HEK293 (cell line): ENCODE results near the gene LAD1.

Source experiments
- GLI4 ChIP-seq: fragments of 450-650 bp; formaldehyde crosslinking; IDR thresholded peaks from 2 replicates; pipeline ENCODE4 v1.5.1; 2016; ENCODE audit warnings: missing biosample characterization, missing genetic modification characterization
- MEIS1 ChIP-seq: sonication (generic); formaldehyde crosslinking; IDR thresholded peaks from 2 replicates; pipeline ENCODE4 v1.8.1; 2022; ENCODE audit warnings: missing genetic modification reagents, mild to moderate bottlenecking, borderline replicate concordance
- REPIN1 ChIP-seq: fragments of 450-650 bp; formaldehyde crosslinking; IDR thresholded peaks from 2 replicates; pipeline ENCODE4 v1.5.1; 2017; ENCODE audit warnings: missing biosample characterization, missing genetic modification characterization, low read depth
- ZNF138 ChIP-seq: fragments of 450-650 bp; formaldehyde crosslinking; IDR thresholded peaks from 2 replicates; pipeline ENCODE4 v1.5.1; 2016; ENCODE audit warnings: missing biosample characterization, missing genetic modification characterization, borderline replicate concordance
- ZNF214 ChIP-seq: fragments of 450-650 bp; formaldehyde crosslinking; IDR thresholded peaks from 2 replicates; pipeline ENCODE4 v1.5.1; 2017; ENCODE audit warnings: missing biosample characterization, mild to moderate bottlenecking, missing genetic modification characterization, borderline replicate concordance
- ZNF274 ChIP-seq, 2 experiments: fragments of 200-500 bp in 1 of 2; fragments of 450-650 bp in 1 of 2; sonication (Bioruptor generic) in 1 of 2; formaldehyde crosslinking in 1 of 2; IDR thresholded peaks; 2 replicates each; pipeline versions ENCODE4 v1.5.1 to v1.6.1; 2014 to 2016; ENCODE audit warnings: borderline replicate concordance in 1 of 2, inconsistent platforms in 1 of 2, low read length in 1 of 2, missing biosample characterization in 1 of 2, missing genetic modification characterization in 1 of 2
- ZNF610 ChIP-seq: fragments of 450-650 bp; formaldehyde crosslinking; IDR thresholded peaks from 2 replicates; pipeline ENCODE4 v1.5.1; 2016; ENCODE audit warnings: missing biosample characterization, missing genetic modification characterization, borderline replicate concordance
- TF ChIP-seq, protein P1 (sequence below): fragments of 450-650 bp; formaldehyde crosslinking; IDR thresholded peaks from 2 replicates; pipeline ENCODE4 v1.5.1; 2016; ENCODE audit warnings: missing biosample characterization, missing genetic modification characterization, low read depth
- TF ChIP-seq, protein P2 (sequence below): fragments of 450-650 bp; formaldehyde crosslinking; IDR thresholded peaks from 2 replicates; pipeline ENCODE4 v1.5.1; 2016; ENCODE audit warnings: missing biosample characterization, missing genetic modification characterization
- TF ChIP-seq, protein P3 (sequence below): fragments of 450-650 bp; formaldehyde crosslinking; IDR thresholded peaks from 2 replicates; pipeline ENCODE4 v1.5.1; 2016; ENCODE audit warnings: missing biosample characterization, missing genetic modification characterization

DNA sequence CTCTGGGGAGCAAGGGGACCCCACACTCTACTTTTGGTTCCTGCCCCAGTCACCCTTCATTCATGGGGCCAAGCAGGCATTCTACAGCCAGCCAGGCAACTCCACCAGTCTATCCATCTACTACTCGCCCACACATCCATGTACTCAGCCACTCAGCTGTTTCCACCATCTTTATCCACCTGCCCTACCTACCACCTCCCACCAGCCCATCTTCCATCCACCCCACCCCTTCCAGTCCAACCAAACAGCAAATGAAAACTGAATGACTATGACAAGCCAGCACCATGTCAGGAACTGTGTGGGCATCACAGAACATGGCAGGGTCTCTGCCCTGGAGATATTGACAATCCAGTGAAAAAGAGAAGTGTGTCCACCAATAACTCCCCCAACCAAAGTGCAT is 7.9 kb downstream of the LAD1 start:
- TF ChIP-seq ZNF214 (tag by site-specific recombination): no peak
- TF ChIP-seq GLI4 (tag by site-specific recombination): no peak
- TF ChIP-seq, protein P1, sequence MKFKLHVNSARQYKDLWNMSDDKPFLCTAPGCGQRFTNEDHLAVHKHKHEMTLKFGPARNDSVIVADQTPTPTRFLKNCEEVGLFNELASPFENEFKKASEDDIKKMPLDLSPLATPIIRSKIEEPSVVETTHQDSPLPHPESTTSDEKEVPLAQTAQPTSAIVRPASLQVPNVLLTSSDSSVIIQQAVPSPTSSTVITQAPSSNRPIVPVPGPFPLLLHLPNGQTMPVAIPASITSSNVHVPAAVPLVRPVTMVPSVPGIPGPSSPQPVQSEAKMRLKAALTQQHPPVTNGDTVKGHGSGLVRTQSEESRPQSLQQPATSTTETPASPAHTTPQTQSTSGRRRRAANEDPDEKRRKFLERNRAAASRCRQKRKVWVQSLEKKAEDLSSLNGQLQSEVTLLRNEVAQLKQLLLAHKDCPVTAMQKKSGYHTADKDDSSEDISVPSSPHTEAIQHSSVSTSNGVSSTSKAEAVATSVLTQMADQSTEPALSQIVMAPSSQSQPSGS (tag by site-specific recombination): no peak
- no peak for TF ChIP-seq ZNF274 (IDR thresholded peaks at IDR 0.05; ENCODE audit: low read length)
- TF ChIP-seq ZNF274 (tag by site-specific recombination; IDR thresholded peaks at IDR 0.05; ENCODE audit: borderline replicate concordance): no peak
- no peak for TF ChIP-seq ZNF138
- TF ChIP-seq, protein P2, sequence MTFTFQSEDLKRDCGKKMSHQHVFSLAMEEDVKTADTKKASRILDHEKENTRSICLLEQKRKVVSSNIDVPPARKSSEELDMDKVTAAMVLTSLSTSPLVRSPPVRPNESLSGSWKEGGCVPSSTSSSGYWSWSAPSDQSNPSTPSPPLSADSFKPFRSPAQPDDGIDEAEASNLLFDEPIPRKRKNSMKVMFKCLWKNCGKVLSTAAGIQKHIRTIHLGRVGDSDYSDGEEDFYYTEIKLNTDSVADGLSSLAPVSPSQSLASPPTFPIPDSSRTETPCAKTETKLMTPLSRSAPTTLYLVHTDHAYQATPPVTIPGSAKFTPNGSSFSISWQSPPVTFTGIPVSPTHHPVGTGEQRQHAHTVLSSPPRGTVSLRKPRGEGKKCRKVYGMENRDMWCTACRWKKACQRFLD (tag by site-specific recombination): no peak
- TF ChIP-seq, protein P3, sequence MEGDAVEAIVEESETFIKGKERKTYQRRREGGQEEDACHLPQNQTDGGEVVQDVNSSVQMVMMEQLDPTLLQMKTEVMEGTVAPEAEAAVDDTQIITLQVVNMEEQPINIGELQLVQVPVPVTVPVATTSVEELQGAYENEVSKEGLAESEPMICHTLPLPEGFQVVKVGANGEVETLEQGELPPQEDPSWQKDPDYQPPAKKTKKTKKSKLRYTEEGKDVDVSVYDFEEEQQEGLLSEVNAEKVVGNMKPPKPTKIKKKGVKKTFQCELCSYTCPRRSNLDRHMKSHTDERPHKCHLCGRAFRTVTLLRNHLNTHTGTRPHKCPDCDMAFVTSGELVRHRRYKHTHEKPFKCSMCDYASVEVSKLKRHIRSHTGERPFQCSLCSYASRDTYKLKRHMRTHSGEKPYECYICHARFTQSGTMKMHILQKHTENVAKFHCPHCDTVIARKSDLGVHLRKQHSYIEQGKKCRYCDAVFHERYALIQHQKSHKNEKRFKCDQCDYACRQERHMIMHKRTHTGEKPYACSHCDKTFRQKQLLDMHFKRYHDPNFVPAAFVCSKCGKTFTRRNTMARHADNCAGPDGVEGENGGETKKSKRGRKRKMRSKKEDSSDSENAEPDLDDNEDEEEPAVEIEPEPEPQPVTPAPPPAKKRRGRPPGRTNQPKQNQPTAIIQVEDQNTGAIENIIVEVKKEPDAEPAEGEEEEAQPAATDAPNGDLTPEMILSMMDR (tag by site-specific recombination): no peak
- no peak for TF ChIP-seq REPIN1 (tag by site-specific recombination)
- TF ChIP-seq ZNF610: no peak
- no peak for TF ChIP-seq MEIS1
